ENCODE measurements around the gene OSCP1.

DNA sequence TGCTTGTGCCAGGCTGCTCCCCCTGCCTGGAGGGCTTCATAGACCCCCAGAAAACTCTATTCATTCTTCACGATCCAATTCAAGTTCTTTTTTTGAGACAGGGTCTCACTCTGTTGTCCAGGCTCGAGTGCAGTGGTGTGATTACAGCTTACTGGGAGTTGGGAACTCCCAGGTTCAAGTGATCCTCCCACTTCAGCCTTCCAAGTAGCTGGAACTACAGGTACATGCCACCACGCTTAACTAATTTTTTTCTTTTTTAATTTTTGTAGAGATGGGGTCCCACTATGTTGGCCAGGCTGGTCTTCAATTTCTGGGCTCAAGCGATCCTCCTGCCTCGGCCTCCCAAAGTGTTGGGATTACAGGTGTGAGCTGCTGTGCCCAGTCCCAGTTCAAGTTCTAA lies 68.8 kb downstream of the OSCP1 start:
- TF ChIP-seq POLR2A (IDR thresholded peaks at IDR 0.05) (no peak), EP300 (IDR thresholded peaks at IDR 0.05) (no peak)
- TF ChIP-seq, protein P1, sequence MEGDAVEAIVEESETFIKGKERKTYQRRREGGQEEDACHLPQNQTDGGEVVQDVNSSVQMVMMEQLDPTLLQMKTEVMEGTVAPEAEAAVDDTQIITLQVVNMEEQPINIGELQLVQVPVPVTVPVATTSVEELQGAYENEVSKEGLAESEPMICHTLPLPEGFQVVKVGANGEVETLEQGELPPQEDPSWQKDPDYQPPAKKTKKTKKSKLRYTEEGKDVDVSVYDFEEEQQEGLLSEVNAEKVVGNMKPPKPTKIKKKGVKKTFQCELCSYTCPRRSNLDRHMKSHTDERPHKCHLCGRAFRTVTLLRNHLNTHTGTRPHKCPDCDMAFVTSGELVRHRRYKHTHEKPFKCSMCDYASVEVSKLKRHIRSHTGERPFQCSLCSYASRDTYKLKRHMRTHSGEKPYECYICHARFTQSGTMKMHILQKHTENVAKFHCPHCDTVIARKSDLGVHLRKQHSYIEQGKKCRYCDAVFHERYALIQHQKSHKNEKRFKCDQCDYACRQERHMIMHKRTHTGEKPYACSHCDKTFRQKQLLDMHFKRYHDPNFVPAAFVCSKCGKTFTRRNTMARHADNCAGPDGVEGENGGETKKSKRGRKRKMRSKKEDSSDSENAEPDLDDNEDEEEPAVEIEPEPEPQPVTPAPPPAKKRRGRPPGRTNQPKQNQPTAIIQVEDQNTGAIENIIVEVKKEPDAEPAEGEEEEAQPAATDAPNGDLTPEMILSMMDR (IDR thresholded peaks at IDR 0.05): no peak
